HG03095 (cell line): ENCODE measurements around the gene ZNF581.

ENCODE experiments used
- ATAC-seq: cut with Tn5 transposase; IDR thresholded peaks from one replicate; pipeline ENCODE4 v1.9.1; 2021; ENCODE audit warnings: moderate library complexity; ENCODE audit not compliant: unreplicated experiment

The ZNF581 gene

DNA sequence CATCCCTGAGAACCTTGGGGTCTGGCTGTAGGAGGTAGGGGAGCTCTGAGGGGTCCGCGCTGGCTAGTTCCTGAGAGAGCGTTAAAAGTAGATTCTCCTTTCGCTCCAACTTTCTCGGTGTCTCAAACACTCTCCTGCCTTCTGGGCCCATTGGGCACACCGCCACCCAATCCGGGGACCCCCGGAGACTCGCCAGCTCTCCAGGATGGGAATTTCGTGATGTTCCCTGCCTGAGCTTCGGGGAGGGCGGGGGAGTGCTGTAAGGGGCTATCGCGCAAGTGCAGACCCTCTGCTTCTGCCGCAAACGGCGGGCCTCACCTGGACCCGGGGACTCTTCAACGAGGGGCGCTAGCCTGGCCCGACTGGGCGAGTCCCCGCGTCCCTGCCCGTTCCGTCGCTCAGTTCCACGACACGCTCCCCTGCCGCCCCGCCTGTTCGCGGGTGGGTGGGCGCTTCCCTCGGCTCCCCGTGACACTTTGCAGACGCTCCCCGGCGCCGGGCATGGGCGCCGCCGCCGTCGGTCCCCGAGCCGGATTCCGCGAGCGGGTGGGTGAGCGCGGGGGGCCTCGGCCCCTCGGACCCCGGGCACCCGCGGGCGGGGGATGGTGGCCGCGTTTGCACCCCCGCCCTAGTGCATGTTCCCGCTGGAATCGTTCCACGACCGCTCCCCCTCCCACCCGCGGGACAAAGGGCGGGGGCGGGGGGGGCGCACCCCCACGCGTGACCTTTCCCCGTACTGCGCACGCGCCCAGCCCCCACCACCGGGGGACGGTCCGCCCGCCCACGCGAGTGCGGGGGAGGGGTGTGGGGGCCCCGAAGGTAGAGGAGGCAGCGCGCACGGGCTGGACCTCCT is 4.5 kb downstream of the ZNF581 start, which contains the start of gene CCDC106:
CCDC106 (plus strand) TSS at position 481 of the 853 bp plus-strand sequence. CDS start 835 bp downstream, outside the sequence.
- no peak for ATAC-seq

DNA sequence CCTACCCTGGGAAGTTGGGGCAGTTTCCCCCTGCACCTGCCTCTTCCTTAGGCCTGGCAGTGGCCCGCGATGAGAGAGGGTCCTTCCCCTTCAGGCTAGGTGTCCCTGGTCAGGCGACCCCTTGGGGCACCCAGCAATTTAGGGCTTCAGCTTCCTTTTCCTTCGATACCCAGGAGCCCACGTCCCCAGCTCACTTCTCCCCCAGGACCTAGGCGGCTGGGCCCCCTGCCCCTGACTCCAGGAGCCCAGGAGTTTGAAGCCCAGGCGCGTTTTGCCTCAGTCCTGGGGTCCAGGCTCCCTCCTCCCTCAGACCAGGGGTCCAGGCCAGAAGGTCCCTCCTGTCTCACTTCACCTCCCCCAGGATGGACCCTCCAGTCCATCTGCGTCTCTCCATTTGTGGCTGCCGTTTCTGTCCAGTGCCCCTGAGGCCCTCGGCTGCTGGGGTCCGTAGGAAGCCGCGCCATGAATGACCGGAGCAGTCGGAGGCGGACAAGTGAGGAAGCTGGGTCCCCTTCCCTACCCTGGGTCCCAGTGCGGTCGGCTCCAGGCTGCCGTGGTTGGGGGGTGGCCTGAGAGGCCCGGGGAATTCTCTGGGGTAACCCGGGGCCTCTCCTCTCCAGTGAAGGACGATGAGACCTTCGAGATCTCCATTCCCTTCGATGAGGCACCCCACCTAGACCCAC is 5.3 kb downstream of the ZNF581 start:
- no peak for ATAC-seq

DNA sequence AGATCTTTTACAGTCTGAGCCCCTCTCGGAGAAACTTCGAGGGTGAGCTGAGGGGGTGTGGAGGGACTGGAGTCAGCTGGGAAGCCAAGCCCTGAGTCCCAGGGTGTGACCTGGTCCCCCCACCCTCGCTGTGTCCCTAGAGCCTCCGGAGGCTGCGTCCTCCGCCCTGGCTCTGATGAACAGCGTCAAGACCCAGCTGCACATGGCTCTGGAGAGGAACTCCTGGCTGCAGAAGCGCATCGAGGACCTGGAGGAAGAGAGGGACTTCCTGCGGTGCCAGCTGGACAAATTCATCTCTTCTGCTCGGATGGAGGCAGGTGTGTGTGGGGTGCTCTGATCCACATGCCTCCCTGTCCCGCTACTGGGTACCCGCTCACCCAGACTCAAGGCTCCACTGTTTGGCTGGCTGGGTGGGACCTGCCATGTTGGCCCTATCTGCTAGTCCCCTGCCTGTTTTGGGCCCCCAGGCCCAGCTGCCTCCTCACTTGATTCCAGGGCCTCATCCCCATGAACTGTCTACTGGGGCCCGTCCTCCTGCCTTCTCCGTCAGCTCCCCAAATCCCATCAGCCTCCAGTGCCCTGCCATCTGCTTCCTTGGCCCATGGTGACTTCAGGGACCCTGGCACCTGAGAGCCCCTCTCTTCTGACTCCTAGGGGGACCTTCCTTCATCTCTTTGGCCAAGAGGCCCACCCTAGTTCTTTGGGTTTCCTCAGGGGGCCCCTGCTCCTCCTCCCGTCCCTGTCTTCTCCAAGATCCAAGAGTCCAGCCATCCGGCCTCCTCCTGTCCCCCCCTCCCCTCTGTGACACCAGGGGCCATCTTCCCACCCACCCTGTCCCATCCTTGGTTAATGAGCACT is 6.0 kb downstream of the ZNF581 start:
- no peak for ATAC-seq

DNA sequence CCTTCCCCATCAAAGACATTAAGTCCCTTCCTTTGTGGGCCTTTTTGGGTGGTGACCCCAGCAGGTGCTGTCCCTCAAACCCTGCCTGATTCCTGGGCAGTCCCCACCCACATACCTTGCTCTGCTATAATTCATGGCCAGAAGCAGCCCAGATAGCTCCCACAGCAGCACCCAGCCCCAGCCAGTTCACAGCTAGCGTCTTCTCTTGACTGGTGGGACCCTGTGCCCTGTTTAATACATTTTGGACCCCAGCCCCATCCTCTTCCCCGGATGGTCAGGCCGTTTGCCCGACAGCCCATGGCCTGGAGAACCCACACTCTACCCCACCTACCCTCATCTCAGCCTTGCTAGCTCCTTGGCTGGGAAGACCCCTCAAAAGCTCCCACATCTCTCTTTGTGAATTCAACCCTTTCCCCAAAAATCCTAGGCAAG is 6.7 kb downstream of the ZNF581 start:
- ATAC-seq, result no peak

DNA sequence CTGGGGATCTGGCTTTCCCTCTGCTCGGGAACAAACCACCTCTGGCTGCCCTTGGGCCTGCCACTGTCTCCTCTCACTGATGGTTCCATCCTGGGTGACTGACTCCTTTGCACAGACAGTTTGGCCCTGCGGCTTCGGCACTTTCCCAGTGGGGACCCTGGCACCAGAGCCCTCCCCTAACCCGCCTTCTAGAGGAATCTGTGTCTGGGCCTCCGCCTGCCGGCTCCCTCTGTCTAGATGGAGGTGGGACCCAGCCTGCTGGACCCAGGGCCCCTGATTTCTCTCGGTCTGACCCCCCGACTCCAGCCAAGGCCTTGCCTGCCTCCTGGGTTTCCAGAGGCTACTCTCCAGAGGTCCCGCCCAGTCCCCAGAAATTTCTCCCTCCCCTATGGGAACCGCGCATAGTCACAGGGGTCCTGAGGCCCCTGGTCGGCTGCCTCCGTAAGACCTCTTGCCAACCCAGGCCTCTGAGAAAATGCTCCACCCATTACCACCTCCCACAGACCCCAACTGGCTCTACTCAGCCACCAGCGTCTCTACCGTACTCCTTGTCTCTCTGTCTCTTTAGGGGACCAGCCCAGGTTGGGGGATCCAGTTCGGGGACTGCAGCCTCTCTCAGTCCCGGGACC is 7.3 kb downstream of the ZNF581 start:
- ATAC-seq, result no peak

DNA sequence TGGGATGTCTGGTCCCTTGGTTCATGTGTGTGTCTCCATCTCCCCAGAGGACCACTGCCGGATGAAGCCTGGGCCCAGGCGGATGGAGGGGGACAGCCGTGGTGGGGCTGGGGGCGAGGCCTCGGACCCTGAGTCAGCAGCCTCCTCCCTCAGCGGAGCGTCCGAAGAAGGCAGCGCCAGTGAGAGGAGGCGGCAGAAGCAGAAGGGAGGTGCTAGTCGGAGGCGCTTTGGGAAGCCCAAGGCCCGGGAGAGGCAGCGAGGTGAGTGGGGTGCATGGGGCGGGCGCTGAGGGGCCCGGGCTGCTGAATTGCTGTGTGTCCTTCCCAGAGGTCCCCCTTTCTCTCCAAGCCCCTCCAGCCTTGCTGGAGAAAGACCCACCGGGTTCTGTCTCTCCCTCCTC is 7.8 kb downstream of the ZNF581 start:
- ATAC-seq, result no peak

DNA sequence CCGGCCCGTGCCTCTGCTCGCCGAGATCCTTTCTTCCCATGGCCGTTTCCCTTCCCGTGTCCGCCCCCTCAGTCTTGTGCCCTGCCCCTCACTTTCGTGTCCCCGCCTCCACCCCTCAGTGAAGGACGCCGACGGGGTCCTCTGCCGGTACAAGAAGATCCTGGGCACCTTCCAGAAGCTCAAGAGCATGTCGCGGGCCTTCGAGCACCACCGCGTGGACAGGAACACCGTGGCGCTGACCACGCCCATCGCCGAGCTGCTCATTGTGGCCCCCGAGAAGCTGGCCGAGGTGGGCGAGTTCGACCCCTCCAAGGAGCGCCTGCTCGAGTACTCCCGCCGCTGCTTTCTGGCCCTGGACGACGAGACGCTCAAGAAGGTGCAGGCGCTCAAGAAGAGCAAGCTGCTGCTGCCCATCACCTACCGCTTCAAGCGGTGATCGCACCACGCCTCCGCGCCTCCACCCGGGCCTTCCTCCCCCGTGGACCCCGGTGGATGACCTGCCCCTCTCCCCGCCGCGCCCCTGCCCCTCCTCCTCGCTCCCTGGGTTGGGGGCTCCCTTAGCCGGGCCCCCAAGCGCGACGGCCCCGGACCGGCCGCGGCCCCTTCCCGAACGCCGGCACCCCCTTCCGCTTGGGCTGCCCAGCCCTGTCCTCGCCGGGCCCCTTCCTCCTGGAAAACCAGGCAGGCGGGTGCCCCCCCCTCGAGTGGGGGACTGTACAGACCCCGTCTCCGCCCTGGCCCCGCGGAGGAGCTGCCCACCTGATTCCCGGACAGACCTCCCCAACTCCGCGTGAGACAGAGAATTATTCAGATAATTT is 9.1 kb downstream of the ZNF581 start:
- no peak for ATAC-seq

DNA sequence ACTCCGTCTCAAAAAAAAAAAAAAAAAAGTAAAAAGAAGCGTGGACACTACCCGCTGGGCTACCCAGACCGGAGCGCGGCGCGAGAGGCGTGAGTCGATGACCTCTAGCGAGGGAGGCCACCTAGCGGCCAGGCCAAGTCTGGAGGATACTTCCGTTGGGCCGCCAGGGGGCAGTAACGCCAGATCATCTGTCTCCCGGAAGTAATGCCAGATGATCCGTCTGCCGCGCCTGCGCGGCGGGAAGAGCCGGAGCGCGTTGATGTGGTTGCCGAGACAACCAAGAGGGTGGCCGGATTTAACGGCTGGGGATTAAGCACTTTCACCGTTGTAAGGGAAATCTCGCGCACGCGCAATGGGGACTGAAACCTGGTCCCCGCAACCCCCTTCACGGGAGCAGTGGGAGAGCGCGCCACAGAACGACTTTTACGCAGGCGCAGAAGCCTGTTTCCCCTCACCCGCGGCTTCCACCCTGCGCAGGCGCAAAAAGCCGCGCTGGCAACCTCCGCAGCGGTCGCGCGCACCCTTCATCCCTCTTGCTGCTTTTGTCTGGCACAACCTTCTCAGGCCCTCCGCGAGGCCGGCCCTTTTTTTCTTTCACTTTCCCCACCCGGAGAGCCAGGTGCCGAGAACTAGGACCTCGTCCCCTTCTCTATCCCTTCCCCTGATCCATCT is 10.3 kb downstream of the ZNF581 start:
- ATAC-seq, result peak; percentile 32

DNA sequence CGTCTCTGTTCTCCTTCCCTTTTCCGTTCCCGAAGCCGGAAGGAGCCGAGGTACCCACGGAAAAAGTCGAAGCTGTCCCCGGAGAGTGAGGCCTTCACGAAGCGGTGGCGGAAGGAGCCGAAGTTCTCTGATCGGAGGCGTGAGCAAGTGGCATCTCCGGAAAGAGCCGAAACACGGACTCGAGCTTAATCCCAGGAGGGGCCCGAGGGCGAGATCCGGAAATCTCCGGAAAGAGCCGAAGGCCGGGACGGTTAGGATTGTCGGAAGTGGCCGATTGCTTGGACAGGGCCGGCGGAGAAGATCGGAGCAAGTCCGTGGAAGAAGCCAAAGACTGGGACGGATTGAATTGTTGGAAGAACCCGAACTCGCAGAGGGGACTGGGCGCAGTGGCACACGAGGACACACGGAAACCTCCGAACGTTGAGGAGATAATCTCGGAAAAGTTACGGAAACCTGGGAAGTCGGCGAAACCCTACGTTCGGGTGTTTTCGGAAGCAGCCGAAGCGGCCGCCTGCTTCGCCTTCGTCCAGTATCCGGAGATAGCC is 10.9 kb downstream of the ZNF581 start:
- peak; percentile 36 for ATAC-seq

DNA sequence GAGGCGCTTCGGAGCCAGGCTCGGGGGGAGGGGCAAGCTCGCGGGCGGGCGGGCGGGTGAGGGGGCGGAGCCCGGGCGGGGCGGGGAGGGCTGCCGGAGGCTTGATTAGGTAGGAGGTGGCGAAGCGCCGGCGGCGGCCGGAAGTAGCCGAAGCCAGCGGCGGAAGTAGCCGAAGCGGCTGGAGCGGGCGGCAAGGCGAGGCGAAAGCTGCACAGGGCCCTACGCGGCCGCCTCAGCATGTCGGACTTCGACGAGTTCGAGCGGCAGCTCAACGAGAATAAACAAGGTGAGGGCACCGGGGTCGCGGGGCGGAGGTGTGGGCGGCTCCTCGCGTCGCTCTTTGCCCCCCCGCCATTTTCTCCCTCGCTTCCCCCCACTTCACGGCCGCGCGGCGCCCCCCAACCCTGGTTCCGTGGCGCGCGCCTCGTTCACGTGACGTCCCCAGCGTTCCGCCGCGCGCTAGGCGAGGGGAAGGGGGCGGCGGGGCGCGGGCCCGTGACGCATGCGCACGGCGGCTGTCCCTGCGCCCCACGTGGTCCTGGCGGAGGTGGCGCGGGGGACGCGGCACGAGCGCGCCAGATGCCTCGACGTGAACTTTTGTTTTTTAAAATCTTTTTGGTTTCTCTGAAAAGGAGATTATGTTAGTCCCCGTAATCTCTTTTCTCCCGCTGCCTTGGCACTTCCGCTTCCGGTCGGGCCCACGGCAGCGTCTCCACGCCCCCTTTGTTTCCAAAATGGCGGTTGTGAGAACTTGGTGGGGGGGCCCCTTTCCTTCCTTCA is 11.6 kb downstream of the ZNF581 start, which contains the start of gene U2AF2:
U2AF2 (plus strand) TSS at position 168 of the 780 bp plus-strand sequence; CDS start at position 238, 70 bp downstream.
- peak; percentile 28 for ATAC-seq

DNA sequence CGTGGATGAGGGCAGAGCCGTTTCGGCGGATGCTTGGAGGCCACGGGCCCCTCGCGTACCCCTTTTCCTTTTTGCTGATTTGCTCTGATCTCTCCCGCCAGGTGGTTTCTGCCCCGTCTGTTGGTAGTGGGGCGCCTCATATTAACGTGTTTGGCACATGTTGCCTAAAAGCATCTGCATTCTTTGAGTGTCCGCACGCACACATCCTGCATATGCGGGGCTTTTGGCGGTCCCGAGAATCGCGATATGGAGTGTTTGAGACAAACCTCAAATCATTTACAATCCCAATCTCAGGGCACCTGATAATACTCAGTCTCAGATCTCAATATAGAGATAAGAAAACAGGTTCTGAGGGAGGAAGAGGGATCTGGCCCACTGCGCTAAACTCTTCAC is 12.2 kb downstream of the ZNF581 start:
- no peak for ATAC-seq

DNA sequence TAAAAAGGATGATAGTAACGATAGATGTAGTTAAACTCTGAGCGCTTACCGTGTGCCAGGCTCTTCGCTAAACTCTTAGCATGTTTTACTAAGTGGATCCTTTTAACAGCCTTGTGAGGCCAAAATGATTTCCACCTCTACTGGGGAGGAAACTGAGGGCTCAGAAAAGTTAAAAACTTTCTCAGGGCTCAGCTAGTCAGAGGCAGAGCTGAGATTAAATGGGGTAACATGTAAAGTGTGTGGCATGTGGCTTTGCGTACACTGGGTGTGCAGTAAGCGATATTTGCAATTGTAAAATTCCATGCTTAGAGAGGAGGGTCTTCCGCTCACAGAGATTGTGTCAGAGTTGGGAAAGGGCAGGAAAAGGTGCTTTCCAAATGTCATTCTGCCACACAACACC is 13.1 kb downstream of the ZNF581 start:
- no peak for ATAC-seq

DNA sequence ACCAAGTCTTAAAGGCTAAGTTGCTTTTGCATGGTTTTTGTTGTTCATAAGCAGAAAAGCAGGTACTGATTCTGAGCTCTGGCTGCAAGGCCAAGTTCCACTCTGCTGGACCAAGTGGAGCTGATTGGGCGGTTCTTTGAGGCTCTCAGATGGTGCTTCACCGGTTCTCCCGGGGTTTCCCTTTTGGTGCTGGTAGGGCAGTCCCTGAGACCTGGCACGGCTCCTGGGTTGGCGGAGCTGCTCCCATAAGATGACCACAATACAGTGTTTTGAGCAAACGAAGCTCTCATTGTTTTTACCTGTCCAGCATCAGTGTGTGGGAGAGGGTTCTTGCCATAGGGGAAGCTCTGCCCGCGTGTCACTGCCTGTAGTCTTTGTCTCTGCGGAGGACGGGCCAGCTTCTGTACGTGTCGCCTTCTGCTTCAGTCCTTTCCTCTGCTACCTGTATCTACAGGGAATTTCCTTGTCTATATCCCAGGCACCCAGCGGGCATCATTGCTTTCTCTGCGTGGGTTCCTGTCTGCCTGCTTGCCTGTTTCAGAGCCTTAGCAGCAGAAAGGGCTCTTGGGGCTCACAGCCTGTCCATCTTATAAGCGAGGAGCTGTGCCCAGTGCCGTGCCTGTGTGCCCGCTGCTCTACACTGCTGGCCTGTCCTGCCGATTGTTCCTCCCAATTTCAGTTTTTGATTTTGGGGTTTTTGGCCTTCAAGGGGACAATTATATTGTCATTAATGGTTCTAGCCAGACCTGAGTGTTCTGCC is 13.7 kb downstream of the ZNF581 start:
- ATAC-seq, result no peak

DNA sequence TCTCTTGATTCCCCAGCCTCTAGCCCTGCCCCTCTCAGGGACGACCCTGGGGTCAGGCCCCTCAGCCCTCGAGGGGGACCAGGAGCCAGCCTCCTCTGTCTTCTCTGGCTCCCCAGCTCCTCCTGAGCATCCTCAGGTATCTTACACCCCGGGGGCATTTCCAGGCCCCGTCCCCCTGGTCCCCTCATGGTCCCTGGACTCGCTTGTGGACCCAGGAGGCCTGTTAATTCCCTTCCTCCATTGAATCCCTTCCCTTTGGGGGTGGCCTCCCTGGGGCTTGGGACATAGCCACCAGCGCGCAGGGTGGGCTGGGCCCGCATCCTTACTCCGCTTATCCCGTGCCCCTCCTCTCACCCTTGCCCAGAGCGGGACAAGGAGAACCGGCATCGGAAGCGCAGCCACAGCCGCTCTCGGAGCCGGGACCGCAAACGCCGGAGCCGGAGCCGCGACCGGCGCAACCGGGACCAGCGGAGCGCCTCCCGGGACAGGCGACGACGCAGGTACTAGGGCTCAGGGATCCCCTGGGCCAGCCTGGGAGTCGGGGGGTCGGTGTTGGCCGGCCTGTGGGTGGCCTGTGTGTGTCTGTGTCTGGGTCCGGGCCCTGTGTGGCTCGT is 15.5 kb downstream of the ZNF581 start:
- ATAC-seq, result no peak

DNA sequence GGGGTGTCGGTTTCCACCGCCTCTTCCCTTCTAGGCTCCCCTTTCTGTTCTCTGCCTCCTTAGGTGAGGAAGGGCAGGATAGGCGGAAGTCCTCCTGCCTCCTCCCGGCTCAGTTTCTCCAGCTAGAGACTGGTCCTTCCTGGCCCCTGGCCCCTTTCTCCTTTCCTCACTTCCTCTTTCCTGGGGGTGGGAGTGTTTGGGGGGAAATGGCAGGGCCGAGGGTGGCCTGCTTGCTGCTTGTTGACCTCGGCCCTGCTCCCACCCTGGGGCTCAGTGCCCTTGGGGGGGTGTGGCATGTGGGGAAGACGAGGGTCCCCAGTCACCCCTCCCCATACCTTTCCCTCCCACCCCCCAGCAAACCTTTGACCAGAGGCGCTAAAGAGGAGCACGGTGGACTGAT is 16.4 kb downstream of the ZNF581 start:
- no peak for ATAC-seq

DNA sequence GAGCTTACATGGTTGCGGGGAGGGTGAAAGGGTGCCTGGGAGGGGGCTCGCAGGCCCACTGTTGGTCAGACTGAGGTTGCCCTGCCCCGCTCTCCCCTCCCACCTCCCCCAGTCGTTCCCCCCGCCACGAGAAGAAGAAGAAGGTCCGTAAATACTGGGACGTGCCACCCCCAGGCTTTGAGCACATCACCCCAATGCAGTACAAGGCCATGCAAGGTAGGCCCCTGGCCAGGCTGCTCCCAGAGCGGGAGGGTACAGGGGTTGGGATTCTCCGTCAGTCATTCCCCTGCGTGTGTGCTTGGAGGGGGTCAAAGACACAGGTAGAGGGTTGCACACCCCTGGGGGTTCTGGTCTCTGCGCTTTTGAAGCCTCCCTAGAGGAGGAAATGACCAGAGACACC is 17.0 kb downstream of the ZNF581 start:
- no peak for ATAC-seq

DNA sequence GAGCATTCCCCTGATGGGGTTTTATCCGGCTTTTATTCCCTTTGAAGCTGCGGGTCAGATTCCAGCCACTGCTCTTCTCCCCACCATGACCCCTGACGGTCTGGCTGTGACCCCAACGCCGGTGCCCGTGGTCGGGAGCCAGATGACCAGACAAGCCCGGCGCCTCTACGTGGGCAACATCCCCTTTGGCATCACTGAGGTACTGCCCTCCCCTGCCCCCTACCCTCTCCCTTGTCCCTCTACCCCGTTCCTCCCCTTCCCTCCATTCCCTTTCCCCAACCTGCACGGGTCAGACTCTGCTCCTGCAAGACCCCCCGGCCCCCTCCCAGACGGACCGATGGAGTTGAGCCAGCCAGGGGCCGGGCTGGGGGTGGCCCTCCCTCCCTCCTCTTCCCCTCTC is 17.5 kb downstream of the ZNF581 start:
- no peak for ATAC-seq
